ENCODE measurements around the gene ADCK1. TPM values are rescaled to one million over a fixed set of nuclear protein-coding genes. Genes with fewer than 3 reads are reported as not detected.
A peak's percentile ranks its signal among the peaks of the same experiment; 100 is the strongest.

ADCK1 gene
- total and polyA plus RNA-seq, 4 experiments from 2014 or later, result 5.2 to 12.0 (median 5.4) TPM

DNA sequence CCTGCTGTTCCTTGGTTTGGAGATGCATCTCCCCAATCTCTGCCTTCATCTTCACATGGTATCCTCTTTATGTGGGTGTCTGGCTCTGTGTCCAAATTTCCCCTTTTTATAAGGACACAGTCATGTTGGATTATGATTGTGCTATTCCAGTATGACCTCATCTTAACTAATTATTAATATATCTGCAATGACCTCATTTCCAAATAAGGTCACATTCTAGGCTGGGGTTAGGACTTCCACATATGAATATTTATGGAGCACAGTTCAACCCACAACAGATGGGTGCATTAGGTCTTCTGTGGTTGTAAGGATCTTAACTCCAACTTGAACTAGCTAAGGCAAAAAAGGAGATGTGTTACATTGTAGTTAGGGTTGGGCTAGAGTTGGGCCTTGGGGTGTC lies 69.4 kb downstream of the ADCK1 start:
- intact Hi-C loops (cut with micrococcal nuclease), result no loop called here

DNA sequence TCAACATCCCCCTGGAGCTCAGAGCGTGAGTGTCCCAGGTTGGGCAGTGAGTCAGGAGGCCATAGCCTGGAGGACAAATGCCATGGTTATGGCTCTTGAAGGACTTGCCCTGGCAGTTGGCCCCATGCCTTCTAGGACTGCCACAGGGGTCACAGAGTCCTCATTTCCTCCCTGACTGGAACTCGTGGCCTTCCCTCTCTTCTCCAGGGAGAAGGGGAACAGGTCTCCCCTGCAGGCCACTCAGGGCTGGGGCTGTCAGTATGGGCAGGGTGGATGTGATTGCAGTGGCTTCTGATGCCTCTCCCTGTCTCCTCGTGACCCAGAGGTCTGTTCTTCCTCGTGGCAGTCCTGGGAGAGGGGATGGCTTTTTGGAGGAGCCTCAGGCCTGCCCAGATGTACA lies 70.7 kb downstream of the ADCK1 start:
- intact Hi-C loops (cut with micrococcal nuclease), result no loop called here
- no peaks in the 10 kb centered on the region for H3K4me1 ChIP-seq (ENCODE audit: insufficient read depth, low read length)
- no peak for DNase-seq
- H3K4me3 ChIP-seq (ENCODE audit: low read length in 2 of 2), result no peak overlapping the region
- H3K27me3 Mint-ChIP-seq, result no peaks in the 10 kb centered on the region
- H3K36me3 ChIP-seq (ENCODE audit: insufficient read depth, low read length), result no peaks in the 10 kb centered on the region
- H3K4me3 Mint-ChIP-seq, result no peak overlapping the region
- ChIA-PET POLR2A (ENCODE audit: partially characterized antibody) (no interaction called here), CTCF (ENCODE audit: partially characterized antibody) (interaction anchor here (1.1 to 1.6 kb wide), 3 partner anchors 9 to 29 kb away, joined by 3 to 17 read pairs (median 3); no protein-coding TSS in a partner anchor)
- H3K9me3 ChIP-seq (ENCODE audit: control insufficient read depth in 1 of 2, low read length in 2 of 2), result no peaks in the 10 kb centered on the region
- H3K9me3 Mint-ChIP-seq, result peaks cover 0 to 8% (median 3%) of the 10 kb centered on the region in 8 donors
- peak overlapping the region in 1 of 7 donors; percentile 38 for H3K27ac Mint-ChIP-seq
- H3K36me3 Mint-ChIP-seq, result peaks cover 16 to 36% of the 10 kb centered on the region in 2 donors
- no peaks in the 10 kb centered on the region for H3K4me1 Mint-ChIP-seq
- H3K27ac ChIP-seq (ENCODE audit: low read depth, low read length), result no peak overlapping the region
- H3K27me3 ChIP-seq (ENCODE audit: insufficient read depth, low read length), result no peaks in the 10 kb centered on the region

More for the DNA sequence above, 69.4 kb downstream of the ADCK1 start:
- Mint-ChIP-seq H3K27ac (no peak overlapping the region), H3K4me3 (no peak overlapping the region), H3K36me3 (peaks cover 17 to 31% of the 10 kb centered on the region in 2 donors), H3K27me3 (no peaks in the 10 kb centered on the region), H3K4me1 (no peaks in the 10 kb centered on the region), H3K9me3 (peaks cover 0 to 9% (median 1%) of the 10 kb centered on the region in 8 donors)
- Histone ChIP-seq H3K36me3 (ENCODE audit: insufficient read depth, low read length) (no peaks in the 10 kb centered on the region), H3K27ac (ENCODE audit: low read depth, low read length) (no peak overlapping the region), H3K27me3 (ENCODE audit: insufficient read depth, low read length) (no peaks in the 10 kb centered on the region), H3K4me1 (ENCODE audit: insufficient read depth, low read length) (no peaks in the 10 kb centered on the region), H3K9me3 (ENCODE audit: control insufficient read depth in 1 of 2, low read length in 2 of 2) (no peaks in the 10 kb centered on the region), H3K4me3 (ENCODE audit: low read length in 2 of 2) (no peak overlapping the region)
- CTCF ChIA-PET (ENCODE audit: partially characterized antibody), result interaction anchor here (1.3 to 1.6 kb wide), 3 partner anchors 8 to 14 kb away, joined by 3 to 17 read pairs (median 4); no protein-coding TSS in a partner anchor
- no peak for DNase-seq
- POLR2A ChIA-PET (ENCODE audit: partially characterized antibody), result no interaction called here

DNA sequence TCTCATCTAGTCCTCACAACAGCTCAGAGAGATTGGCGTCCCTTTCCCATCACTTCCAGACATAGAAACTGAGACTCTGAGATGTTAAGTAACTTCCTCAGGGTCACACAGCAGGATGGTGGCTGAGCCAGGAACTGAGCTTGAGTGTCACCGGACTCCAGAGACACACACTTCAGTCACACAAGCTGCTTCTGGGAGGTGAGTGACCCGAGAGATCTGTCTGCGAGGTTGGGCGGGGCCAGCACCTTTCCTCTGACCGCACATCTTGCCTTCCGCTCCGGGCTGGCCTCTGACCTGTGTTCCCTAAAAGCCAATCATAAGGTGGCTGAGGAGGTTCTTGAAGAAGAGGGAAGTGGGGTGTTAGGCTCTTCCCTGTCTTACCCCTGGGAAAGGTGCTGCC lies 72.2 kb downstream of the ADCK1 start:
- H3K27ac Mint-ChIP-seq, result no peak overlapping the region
- CTCF ChIA-PET (ENCODE audit: partially characterized antibody), result interaction anchor here (2.0 kb wide), 1 partner anchor 11 kb away, joined by 16 read pairs; no protein-coding TSS in a partner anchor
- H3K36me3 ChIP-seq (ENCODE audit: insufficient read depth, low read length), result no peaks in the 10 kb centered on the region
- H3K4me1 Mint-ChIP-seq, result no peaks in the 10 kb centered on the region
- no peak overlapping the region for H3K27ac ChIP-seq (ENCODE audit: low read depth, low read length)
- peaks cover 0 to 8% (median 3%) of the 10 kb centered on the region in 8 donors for H3K9me3 Mint-ChIP-seq
- no peaks in the 10 kb centered on the region for H3K27me3 ChIP-seq (ENCODE audit: insufficient read depth, low read length)
- DNase-seq, result no peak
- intact Hi-C loops (cut with micrococcal nuclease), result no loop called here
- H3K4me3 ChIP-seq (ENCODE audit: low read length in 2 of 2), result no peak overlapping the region
- peaks cover 20 to 43% of the 10 kb centered on the region in 2 donors for H3K36me3 Mint-ChIP-seq
- no peaks in the 10 kb centered on the region for H3K27me3 Mint-ChIP-seq
- H3K4me3 Mint-ChIP-seq, result no peak overlapping the region
- H3K9me3 ChIP-seq (ENCODE audit: control insufficient read depth in 1 of 2, low read length in 2 of 2), result no peaks in the 10 kb centered on the region
- no peaks in the 10 kb centered on the region for H3K4me1 ChIP-seq (ENCODE audit: insufficient read depth, low read length)
- POLR2A ChIA-PET (ENCODE audit: partially characterized antibody), result no interaction called here

DNA sequence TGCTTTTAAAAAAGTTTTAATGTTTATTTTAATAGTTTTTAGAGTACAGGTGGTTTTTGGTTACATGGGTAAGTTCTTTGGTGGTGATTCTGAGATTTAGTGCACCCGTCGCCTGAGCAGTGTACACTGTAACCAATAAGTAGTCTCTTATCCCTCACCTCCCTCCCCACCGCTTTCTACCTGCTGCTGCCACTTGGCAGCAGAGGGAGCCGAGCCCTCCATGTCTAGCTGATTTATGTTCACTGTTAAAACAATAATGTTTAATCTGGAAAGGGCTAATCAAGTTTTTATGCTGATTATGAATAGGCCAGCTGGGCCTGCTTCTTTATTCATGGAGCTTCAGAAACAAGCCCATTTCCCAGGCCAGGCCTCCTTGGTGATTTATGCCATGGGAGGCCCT lies 73.1 kb downstream of the ADCK1 start:
- DNase-seq, result no peak
- Histone ChIP-seq H3K4me3 (ENCODE audit: low read length in 2 of 2) (no peak overlapping the region), H3K27me3 (ENCODE audit: insufficient read depth, low read length) (no peaks in the 10 kb centered on the region), H3K9me3 (ENCODE audit: control insufficient read depth in 1 of 2, low read length in 2 of 2) (no peaks in the 10 kb centered on the region), H3K27ac (ENCODE audit: low read depth, low read length) (no peak overlapping the region), H3K4me1 (ENCODE audit: insufficient read depth, low read length) (no peaks in the 10 kb centered on the region), H3K36me3 (ENCODE audit: insufficient read depth, low read length) (no peaks in the 10 kb centered on the region)
- Mint-ChIP-seq H3K27ac (no peak overlapping the region), H3K36me3 (peaks cover 23 to 43% of the 10 kb centered on the region in 2 donors), H3K4me3 (no peak overlapping the region), H3K4me1 (no peaks in the 10 kb centered on the region), H3K9me3 (peaks cover 0 to 8% (median 3%) of the 10 kb centered on the region in 8 donors), H3K27me3 (no peaks in the 10 kb centered on the region)
- ChIA-PET POLR2A (ENCODE audit: partially characterized antibody) (no interaction called here), CTCF (ENCODE audit: partially characterized antibody) (interaction anchor here (0.8 to 2.0 kb wide), 2 partner anchors 11 kb away, joined by 4 to 16 read pairs; no protein-coding TSS in a partner anchor)
- intact Hi-C loops (cut with micrococcal nuclease), result no loop called here

DNA sequence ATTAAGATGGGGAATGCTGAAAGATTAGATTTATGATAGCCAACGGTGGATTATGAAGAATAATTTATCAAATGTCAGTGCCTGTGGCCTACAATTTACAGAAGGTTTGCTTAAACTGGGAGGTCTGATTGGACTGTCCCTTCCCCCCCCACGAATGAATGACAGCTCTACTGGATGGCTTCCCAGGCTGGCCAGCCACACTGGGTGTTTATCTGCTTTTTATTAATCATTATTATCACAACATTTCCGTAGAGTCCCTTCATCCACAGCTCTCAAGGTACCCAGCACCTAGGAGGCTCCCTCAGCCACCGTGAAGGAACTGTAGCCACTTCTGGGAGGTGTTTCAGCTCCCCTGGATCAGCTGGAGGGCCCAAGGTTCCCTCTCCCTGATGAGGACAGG lies 78.9 kb downstream of the ADCK1 start:
- Histone ChIP-seq H3K4me1 (ENCODE audit: insufficient read depth, low read length) (no peaks in the 10 kb centered on the region), H3K27ac (ENCODE audit: low read depth, low read length) (no peak overlapping the region), H3K27me3 (ENCODE audit: insufficient read depth, low read length) (no peaks in the 10 kb centered on the region), H3K36me3 (ENCODE audit: insufficient read depth, low read length) (no peaks in the 10 kb centered on the region), H3K9me3 (ENCODE audit: control insufficient read depth in 1 of 2, low read length in 2 of 2) (no peaks in the 10 kb centered on the region), H3K4me3 (ENCODE audit: low read length in 2 of 2) (no peak overlapping the region)
- Mint-ChIP-seq H3K27ac (no peak overlapping the region), H3K36me3 (peaks cover 16 to 32% of the 10 kb centered on the region in 2 donors), H3K27me3 (no peaks in the 10 kb centered on the region), H3K4me3 (no peak overlapping the region), H3K9me3 (peaks cover 0 to 6% (median 2%) of the 10 kb centered on the region in 8 donors), H3K4me1 (peaks cover 0 to 4% (median under 1%) of the 10 kb centered on the region in 4 donors)
- intact Hi-C loops (cut with micrococcal nuclease), result no loop called here
- no peak for DNase-seq
- ChIA-PET CTCF (ENCODE audit: partially characterized antibody) (interaction anchor here (2.0 kb wide), 1 partner anchor 17 kb away, joined by 6 read pairs; no protein-coding TSS in a partner anchor), POLR2A (ENCODE audit: partially characterized antibody) (no interaction called here)

DNA sequence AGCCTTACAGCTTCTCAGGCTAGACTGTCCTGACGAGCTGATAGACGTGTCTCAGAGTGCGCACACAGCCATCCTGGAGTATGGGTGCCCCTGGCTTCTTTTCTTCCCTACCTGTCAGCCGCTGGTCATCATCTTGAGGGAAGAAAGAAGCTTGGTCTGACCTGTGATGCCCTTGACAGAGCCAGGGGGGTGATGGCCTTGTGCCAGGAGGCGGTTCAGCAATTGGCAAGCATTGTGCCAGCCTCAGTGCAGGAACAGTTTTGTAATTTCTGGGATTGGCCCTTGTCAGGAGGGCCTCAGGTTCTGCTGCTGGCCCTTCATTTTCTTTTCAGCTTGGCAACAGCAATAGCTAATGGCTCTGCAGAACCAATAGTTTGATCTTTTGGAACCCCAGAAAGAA lies 80.1 kb downstream of the ADCK1 start:
- POLR2A ChIA-PET (ENCODE audit: partially characterized antibody), result no interaction called here

DNA sequence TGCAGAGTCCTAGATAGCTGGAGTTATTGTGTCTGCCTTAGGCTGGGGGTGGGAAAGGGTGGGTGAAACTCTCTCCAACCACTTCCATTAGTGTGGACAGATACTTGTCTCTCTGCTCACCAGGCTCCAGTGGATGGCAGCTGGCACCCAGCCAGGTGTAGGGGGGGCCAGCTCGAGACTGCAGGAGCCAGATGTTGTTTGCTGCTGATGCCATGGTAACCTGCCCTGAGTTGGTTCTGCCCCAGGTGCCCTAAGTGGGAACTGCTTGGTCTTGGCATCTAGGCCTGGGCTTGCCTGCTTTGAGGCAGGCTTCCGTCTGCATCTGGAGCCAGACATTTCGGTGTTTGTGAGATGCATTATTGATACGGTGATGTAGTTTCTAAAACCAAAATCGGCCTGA lies 82.2 kb downstream of the ADCK1 start:
- Histone ChIP-seq H3K36me3 (ENCODE audit: insufficient read depth, low read length) (no peaks in the 10 kb centered on the region), H3K27ac (ENCODE audit: low read depth, low read length) (no peak overlapping the region), H3K27me3 (ENCODE audit: insufficient read depth, low read length) (no peaks in the 10 kb centered on the region), H3K4me1 (ENCODE audit: insufficient read depth, low read length) (no peaks in the 10 kb centered on the region), H3K9me3 (ENCODE audit: control insufficient read depth in 1 of 2, low read length in 2 of 2) (no peaks in the 10 kb centered on the region), H3K4me3 (ENCODE audit: low read length in 2 of 2) (no peak overlapping the region)
- ChIA-PET POLR2A (ENCODE audit: partially characterized antibody) (no interaction called here), CTCF (ENCODE audit: partially characterized antibody) (no interaction called here)
- Mint-ChIP-seq H3K27ac (no peak overlapping the region), H3K4me1 (peaks cover 0 to 4% (median under 1%) of the 10 kb centered on the region in 4 donors), H3K4me3 (no peak overlapping the region), H3K36me3 (peaks cover 13 to 20% of the 10 kb centered on the region in 2 donors), H3K27me3 (no peaks in the 10 kb centered on the region), H3K9me3 (peaks cover 0 to 2% (median 0%) of the 10 kb centered on the region in 8 donors)
- no peak for DNase-seq
- intact Hi-C loops (cut with micrococcal nuclease), result no loop called here

More for the DNA sequence above, 80.1 kb downstream of the ADCK1 start:
- no peak for DNase-seq
- Histone ChIP-seq H3K27ac (ENCODE audit: low read depth, low read length) (no peak overlapping the region), H3K4me3 (ENCODE audit: low read length in 2 of 2) (no peak overlapping the region), H3K9me3 (ENCODE audit: control insufficient read depth in 1 of 2, low read length in 2 of 2) (no peaks in the 10 kb centered on the region), H3K36me3 (ENCODE audit: insufficient read depth, low read length) (no peaks in the 10 kb centered on the region), H3K27me3 (ENCODE audit: insufficient read depth, low read length) (no peaks in the 10 kb centered on the region), H3K4me1 (ENCODE audit: insufficient read depth, low read length) (no peaks in the 10 kb centered on the region)
- H3K36me3 Mint-ChIP-seq, result peaks cover 10 to 22% of the 10 kb centered on the region in 2 donors
- H3K27me3 Mint-ChIP-seq, result no peaks in the 10 kb centered on the region
- H3K4me1 Mint-ChIP-seq, result peaks cover 0 to 4% (median under 1%) of the 10 kb centered on the region in 4 donors
- peak overlapping the region in 1 of 8 donors; percentile 7 for H3K4me3 Mint-ChIP-seq
- CTCF ChIA-PET (ENCODE audit: partially characterized antibody), result interaction anchor here (2.0 kb wide), 1 partner anchor 18 kb away, joined by 6 read pairs; no protein-coding TSS in a partner anchor
- peaks cover 0 to 6% (median 1%) of the 10 kb centered on the region in 8 donors for H3K9me3 Mint-ChIP-seq
- intact Hi-C loops (cut with micrococcal nuclease), result no loop called here
- no peak overlapping the region for H3K27ac Mint-ChIP-seq
